OCI-M1 (cell line): Measurements from ENCODE around the gene SIPA1L3.
A peak's percentile ranks its signal among the peaks of the same experiment; 100 is the strongest.
"Not testable (repeated sequence)": the region's sequence is repeated elsewhere in the genome, so short reads cannot be mapped to it uniquely, and the experiment has no call there.

Experiments
- DNase-seq: peaks from one replicate; lab custom pipeline; 2025; lab: John Stamatoyannopoulos, UW

The SIPA1L3 gene

DNA sequence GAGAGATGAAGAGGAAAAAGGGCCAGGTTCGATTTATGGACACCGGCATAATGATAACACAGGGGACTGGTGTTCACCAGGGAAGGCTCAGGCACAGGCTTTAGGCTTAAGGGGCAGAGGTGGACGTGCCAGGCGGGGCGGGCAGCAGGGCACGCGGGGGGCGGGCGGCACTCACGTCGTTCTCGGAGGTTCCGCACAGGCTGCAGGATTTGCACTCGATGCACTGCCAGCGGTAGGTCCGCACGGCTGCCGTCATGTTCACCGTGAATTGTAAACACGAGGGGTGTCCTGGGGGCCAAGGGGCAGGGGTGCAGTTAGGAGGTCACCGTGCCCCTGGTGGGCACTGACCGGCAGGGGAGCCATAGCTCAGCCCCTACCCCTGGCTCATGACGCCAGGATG, 306.5 kb downstream of the SIPA1L3 start:
- DNase-seq, result no peak

DNA sequence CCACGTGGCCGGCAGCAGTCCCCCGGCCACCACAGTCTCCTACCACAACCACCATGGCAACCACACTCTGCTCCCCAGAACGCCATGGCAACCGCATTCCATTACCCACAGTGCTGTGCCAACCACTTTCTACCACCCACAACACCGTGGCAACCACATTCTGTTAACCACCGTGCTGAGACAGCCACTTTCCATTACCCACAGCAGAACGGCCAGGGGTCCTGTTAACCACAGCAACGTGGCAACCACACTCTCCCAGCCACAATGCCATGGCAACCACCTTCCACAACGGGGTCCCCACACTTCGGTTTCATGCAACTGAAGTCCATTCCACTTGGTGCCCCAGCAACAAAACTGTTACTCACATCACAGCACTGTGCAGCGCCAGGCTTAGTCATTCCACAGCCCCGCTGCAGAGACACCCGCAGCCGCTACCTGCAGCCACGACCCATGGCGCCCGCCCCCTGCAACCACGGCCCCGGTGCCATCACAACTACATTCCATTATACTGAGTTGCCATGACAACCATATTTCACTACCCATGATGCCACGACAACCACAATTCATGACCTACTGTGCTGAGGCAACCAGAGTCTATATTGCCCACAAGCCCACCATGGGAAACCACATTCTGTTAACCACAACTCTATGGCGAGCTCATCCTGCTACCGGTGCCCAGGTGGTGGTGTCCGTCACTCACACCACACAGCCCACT, 307.1 kb downstream of the SIPA1L3 start:
- no peak for DNase-seq

DNA sequence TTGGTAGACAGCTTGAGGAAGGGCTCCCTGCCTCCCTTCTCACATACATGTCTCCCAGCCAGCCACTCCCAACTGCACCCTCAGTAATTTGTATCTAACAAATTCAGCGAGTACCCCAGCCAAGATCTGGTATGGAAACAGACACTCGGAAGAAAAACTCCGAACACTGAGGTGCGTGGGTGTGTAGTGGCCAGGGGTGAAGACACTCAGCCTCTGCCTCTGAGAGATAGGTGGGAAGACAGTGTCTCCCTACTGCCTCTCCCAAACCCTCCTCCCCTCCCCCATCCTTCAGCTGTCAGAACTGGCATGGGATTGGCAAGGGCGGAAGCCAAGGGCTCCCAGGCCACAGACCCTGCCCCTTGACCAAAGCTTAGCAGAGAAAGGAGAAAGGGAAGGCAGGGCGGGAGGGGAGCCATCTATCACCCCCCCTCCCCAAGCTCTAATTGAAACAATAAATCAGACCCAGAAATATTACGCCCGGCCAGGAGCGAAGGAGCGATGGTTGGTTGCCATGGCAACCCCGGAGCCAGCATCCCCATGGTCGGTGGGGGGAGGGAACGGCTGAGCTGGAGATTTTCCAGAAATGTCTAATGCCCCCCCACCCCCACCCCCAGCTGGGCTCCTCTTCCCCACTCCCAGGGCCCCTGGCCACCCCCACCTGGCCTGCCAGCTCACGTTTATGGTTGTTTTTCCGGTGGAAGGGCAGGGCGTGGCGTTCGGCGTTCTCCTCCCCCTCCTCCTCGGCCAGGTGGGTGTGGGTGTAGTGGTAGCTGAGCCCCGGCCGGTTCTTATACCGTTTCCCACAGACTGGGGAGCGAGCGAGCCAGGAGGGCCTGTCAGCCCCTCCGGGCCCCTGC, 310.0 kb downstream of the SIPA1L3 start:
- no peak for DNase-seq

DNA sequence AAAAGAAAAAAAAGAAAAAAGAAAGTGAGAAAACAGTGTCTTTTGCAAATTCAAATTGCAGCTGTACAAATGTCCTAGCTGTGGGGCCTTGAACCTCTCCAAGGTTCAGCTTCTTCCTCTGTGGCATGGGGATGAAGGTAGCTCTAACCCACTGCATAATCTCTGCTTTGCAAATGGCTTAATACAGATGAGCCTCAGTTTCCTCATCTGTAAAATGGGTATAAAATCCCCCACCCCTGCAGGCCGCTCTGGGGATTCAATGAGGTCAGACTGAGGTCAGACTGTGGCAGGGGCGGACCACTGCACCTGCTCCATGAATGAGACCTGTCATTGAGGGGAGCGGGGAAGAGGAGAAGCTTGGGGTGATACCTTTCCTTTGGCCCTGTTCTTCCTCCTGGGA, 311.2 kb downstream of the SIPA1L3 start:
- DNase-seq, result no peak

DNA sequence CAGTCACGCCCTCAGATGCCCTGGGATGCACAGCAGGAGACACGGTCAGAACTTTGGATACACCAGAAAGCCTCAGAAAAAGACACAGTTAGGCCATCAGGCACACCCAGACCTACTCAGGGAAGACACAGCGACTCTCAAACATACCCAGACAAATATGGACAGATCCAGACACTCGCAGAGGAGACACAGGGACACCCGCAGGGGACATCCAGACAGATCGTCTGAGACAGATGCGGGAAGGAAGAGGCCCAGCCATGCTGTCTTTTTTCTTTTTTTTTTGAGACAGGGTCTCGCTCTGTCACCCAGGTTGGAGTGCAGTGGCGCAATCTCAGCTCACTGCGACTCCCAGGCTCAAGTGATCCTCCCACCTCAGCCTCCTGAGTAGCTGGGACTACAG, 312.2 kb downstream of the SIPA1L3 start:
- DNase-seq, result no peak

DNA sequence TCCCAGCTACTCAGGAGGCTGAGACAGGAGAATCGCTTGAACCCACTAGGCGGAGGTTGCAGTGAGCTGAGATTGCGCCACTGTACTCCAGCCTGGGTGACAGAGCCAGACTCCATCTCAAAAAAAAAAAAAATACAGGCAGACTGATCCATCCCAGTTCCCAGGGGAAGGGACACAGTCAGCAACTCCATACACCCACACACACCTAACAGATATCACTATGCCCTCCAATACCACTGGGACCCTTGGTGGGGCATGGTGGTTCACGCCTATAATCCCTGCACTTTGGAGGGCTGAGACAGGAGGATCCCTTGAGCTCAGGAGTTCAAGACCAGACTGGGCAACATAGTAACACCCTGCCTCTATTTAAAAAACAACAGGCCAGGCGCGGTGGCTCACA, 314.4 kb downstream of the SIPA1L3 start:
- no peak for DNase-seq

DNA sequence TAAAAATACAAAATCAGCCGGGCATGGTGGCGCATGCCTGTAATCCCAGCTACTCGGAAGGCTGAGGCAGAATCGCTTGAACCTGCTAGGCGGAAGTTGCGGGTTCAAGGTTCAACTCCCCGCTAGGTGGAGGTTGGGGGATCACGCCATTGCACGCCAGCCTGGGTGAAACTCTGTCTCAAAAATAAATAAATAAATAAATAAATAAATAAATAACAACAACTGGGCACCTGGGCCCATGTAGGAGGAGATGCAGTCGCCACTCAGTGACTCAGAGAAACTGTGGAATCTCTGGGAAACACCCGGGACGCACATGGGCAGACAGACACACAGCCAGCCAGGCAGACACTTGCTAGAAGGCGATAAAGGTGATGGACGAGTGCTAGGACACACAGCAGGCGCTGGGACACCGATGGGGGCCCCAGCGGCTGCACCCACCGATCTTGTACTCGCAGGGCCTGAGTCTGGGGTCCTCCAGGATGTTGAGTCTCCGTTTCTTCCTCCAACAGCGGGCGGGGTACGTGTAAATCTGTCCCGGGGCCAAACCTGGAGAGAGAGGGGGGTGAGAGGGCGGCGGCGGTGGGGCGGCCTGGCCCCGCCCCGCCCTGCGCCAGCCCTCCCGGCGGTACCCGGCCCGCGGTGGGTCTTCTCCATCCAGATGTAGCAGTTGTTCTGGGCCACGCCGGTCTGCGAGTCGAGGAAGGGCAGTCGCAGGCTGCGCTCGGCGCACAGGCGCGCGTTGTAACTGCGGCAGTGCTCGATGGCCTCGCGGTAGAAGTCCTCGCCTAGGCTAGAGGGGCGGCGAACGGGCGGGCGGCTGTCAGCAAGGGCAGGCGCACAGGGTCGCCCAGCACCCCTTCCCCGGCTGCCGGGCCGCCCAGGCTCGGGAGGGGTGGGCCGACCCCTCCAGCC, 315.2 kb downstream of the SIPA1L3 start:
- no peak for DNase-seq

DNA sequence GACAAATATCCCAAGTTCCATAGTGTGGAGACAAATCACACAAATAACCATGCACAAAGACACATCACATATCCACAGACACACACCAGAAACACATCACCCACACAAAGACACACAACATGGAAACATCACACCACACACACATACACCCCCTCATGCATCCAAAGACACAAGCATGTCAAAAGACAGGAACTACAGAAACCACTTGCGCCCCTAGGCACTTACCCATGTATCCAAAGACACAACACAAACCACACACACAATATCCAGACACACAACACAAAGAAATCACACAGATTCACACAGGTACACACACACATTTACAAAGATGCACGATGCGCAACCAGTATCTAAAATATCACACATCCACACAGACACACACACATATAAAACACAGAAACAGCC, 316.1 kb downstream of the SIPA1L3 start:
- DNase-seq, result no peak

DNA sequence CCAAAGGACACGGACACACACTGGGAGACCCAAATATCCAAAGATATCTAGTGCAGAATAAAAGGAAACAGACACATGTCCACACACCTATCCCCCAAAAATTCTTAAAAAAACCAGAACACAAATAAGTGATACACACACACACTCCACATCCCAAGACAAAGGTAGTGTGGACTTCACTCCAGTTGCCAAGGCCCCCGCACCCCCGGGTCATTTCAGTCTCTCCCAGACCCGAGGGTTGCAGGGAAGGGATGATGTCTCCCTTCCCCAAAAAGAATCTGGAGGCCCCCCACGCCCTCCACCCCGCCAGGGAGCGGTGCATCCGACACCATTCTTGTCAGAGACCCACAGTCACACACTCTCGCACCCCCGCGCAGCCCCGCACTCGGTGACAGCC, 316.6 kb downstream of the SIPA1L3 start:
- no peak for DNase-seq

DNA sequence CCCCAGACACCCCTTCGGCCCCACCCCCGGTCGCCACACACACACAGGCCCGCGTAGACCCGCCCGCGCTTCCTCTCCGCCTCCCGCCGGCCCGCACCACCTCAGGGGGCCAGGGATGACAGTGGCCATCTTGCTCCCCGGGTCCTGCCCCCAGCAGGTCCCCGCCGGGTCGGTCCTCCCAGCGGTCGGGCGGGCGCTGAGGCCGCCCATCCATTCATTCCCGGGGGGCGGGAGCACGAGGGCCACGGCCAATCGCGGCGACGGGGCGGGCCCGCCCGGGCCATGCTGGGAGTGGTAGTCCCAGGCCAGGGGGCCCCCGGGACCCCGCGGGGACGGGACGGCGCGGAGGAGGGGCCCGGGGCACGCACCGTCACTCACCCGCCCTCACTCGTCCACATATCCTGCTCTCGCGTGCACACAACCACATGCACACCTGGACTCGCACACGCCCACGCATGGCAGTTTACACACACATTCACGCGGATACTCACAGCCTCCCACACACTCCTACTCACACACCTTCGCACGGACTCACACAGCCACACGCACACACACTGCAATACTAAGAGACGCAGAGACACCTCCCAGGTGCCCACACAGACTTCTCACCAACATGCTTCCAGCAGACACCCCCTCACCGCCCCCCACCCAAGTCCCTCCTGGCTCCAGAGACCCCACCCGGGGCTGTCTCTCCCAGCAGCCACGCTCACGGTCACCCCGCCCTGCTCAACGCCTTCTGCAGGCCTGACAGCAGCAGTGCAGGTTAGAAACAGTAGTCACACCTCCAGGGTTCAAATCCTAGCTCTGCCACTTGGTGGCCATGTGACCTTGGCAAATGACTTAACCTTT, 317.2 kb downstream of the SIPA1L3 start, which contains the start of gene DPF1:
Gene DPF1 (minus strand): TSS at position 209 of the 849 bp plus-strand sequence. CDS start 80 bp downstream, at position 129.
- peak; percentile 86 for DNase-seq

DNA sequence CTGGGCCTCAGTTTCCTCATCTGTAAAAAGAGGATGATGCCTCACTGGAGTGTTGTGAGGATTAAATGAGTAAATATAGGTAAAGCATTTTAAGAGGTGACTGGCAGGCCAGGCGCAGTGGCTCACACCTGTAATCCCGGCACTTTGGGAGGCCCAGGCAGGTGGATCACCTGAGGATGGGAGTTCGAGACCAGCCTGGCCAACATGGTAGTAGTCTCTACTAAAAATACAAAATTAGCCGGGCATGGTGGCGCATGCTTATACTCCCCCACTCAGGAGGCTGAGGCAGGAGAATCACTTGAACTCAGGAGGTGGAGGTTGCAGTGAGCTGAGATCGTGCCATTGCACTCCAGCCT, 317.8 kb downstream of the SIPA1L3 start:
- not testable (repeated sequence) for DNase-seq

DNA sequence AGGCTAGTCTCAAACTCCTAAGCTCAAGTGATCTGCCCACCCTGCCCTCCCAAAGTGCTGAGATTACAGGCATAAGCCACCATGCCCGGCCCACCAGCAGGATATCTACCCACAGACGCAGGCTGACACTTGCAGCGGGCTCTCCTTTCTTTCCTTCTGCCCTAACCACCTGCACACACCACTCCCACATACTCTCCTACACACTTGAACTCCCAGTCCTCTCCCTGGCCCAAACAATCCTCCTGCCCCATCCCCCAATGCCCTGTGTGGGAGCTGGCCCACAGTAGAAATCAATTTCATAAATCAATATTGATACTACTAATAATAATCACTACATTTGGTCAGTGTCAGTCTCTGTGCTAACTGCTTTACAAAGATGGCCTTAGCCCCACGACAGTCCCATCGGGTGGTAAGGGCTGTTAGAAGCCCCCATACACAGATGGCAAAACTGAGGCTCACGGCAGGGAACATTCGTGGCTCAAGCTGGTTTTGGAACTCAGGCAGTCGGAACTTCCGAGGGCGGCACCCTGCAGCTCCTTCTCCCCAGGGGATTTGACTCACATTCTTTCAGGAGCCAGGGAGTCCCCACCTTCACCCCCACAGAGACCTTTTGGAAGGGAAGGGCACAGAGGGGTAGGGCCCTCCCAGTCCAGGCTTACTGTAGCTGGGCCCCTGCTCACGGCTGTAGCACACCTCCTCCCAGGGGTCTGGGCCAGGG, 320.4 kb downstream of the SIPA1L3 start:
- DNase-seq, result no peak

DNA sequence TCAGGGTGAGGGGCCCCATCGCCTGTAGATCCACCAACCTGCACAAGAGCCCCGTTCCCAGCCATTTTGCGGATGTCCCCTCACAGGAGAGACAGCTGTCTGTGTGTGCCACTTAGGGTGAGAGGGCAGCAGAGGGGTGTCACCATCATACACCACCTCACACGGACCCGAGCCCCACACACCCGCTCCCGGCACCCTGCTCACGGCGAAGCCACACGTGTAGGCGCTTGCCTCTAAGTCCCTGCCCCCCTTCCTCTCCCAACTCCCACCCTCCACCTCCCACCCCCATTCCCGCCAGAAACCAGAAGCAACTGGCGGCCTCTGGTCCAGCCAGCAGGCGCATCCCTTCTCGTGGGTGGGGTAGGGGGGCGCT, 321.0 kb downstream of the SIPA1L3 start:
- no peak for DNase-seq

DNA sequence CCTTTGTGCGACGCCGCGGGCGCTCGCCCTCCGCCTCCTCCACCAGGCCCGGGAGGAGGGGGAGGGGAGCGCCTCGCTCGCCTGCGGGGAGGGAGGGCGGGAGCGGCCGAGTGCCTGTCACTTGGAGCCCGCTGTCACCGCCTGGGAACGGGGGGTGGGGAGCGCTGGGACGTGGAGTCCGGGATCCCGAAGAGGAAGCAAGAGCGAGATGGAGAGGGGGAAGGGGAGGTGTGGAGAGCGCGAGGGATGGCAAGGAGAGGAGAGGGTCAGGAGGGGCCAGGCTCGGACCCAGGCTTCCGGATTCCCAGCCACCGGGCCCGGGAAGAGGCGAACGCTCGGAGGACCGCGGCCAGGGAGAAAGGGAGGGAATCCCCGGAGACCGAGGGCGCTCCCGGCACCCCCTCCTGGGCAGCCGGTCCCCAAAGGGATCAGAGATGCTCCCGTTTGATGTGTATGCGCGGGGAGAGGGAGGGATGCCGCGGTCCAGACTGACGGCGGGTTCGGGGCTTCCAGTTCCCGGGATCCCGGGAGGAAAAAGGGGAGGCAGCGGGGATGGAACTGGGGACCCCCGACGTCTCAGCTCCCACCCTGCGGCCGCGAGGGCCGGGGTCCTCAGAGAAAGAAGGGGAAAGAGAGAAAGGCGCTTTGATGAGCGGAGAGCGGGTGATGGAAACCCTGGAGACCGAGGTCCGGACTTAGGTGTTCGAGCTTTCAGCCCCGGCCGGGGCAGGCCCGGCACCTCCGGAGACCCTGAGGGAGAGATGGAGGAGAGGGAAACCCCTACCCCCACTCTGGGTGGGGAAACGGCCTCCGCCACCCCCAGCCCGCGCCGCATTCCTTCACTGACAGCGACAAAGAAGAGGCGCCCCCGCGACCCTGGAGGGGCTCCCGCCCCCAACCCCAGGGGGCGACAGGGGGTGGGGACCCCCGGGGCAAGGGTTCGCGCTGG, 321.8 kb downstream of the SIPA1L3 start:
- peak; percentile 17 for DNase-seq

DNA sequence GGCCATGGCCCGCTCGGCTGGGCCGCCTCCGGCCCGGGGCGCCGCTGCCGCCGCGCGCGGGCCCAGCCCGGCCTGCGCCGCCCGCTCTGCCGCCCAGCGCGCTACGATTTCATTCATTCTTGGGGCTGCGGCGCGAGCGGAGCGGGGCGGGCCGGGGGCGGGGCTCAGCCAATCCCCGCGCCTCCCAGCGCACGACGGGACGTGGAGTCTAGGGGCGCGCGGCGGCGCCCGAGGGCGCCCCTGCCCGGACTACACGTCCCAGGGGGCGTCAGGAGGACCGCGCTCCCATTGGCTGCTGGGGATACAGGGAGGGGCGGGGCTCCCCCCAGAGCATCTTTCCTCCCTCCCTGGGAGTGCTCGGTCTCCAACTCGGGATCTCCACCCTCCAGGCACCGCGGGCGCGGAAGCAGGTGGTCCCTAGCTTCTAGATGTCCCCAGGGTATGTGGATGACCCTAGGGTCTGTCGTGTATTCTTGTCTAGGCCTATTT, 322.6 kb downstream of the SIPA1L3 start:
- peak; percentile 91 for DNase-seq

DNA sequence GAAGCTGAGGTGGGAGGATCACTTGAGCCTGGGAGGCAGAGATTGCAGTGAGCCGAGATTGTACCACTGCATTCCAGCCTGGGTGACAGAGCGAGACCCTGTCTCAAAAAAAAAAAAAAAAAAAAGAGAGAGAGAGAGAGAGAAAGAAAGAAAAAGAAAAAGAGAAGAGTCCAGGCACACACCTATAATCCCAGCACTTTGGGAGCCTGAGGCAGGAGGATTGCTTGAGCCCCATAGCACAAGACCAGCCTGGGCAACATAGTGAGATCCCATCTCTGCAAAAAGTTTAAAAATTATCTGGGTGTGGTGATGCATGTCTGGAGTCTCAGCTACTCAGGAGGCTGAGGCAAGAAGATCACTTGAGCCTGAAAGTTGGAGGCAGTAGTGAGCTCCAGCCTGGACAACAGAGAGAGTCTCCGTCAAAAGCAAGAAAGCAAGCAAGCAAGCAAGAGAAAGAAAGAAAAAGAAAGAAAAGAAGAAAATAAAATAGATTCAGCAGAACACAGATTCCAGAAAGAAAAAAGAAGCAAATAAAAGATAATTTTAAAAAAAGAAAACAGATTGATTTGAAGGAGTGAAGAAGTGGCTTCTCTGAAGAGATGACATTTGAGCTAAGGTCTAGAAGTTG, 323.6 kb downstream of the SIPA1L3 start:
- DNase-seq, result not testable (repeated sequence)

DNA sequence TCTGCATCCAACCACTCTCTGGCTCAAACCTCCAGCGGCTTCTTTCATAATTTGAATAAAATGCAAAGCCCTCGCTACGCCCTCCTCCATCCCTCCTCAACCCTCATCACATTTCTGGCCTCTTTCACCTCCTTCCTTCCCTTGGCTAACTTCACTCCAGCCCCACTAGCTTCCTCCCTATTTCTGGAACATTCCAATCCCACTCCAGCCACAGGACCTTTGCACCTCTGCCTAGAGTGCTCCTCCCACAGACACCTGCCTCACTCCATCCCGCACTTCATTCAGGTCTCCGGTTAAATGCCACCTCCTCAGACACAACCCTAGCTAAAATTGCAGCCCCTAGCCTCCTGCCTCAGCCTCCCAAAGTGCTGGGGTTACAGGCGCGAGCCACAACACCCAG, 324.9 kb downstream of the SIPA1L3 start:
- DNase-seq, result no peak

DNA sequence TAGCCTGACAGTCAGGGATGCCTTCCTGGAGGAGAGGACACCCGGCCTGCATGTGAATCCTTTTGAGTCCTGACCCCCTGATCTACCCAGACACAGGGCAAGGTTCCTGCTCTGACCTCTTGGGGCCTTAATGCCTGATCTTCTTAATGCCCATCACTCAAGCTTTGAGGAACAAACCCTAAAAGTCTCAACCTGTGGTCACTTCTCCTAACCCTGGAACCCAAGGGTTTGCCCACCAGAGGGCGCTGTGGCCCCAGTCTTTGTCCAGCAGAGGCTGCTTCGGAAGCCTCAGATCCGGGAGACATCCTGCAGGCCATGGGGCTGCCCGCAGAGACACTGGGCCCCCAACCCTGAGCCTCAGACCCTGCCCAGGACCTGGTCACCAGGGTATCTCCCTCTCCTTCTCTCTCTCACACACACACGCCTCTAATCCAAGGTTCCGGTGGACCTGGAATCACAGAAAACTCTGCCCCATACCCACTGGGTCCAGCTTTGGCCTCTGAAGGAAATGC, 326.8 kb downstream of the SIPA1L3 start:
- DNase-seq, result peak; percentile 92

DNA sequence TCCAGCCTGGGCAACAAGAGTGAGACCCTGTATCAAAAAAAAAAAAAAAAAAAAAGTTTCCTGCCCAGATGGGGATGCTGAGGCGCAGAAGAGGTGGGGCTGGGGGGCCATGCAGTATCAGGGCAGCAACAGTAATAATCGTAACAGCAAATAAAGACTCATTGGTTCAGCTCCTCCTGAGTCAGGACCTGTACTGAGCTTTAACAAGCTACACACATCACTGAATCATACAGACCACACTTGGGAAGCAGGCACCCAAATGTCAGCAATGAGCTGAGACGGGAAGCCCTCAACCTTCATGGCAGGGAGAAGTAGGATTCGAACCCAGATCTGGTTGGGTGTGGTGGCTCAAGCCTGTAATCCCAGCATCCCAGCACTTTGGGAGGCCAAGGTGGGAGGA, 327.6 kb downstream of the SIPA1L3 start:
- no peak for DNase-seq
